H9 (cell line): ENCODE measurements around the gene HCN4. TPM values are rescaled to one million over a fixed set of nuclear protein-coding genes. Genes with fewer than 3 reads are reported as not detected.

ENCODE experiments used
- DNase-seq: peaks from one replicate; pipeline ENCODE4 v3.0.0-alpha.2; 2017
- H2AFZ ChIP-seq: one replicate; pipeline ENCODE4 v1.6.1; 2013; ENCODE audit warnings: mild to moderate bottlenecking, low read length, control low read depth, moderate library complexity
- H2AK5ac ChIP-seq: 2 replicates; pipeline ENCODE4 v1.6.1; 2013; ENCODE audit warnings: low read length, control low read depth, mixed read lengths; ENCODE audit not compliant: insufficient read length
- H2BK120ac ChIP-seq: one replicate; pipeline ENCODE4 v1.6.1; 2013; ENCODE audit warnings: low read depth, mild to moderate bottlenecking, low read length, control low read depth, inconsistent platforms; ENCODE audit not compliant: poor library complexity, severe bottlenecking
- H2BK12ac ChIP-seq: 2 replicates; pipeline ENCODE4 v1.6.1; 2013; ENCODE audit warnings: low read length, control low read depth, mixed read lengths, low read depth; ENCODE audit not compliant: insufficient read length
- H2BK15ac ChIP-seq: 2 replicates; pipeline ENCODE4 v1.6.1; 2013; ENCODE audit warnings: low read depth, low read length, control low read depth
- H2BK20ac ChIP-seq: one replicate; pipeline ENCODE4 v1.6.1; 2013; ENCODE audit warnings: low read depth, mild to moderate bottlenecking, low read length, control low read depth, inconsistent platforms; ENCODE audit not compliant: poor library complexity, severe bottlenecking
- H2BK5ac ChIP-seq: 2 replicates; pipeline ENCODE4 v1.6.1; 2013; ENCODE audit warnings: low read length, control low read depth, mixed read lengths; ENCODE audit not compliant: insufficient read length
- H3K14ac ChIP-seq: 2 replicates; pipeline ENCODE4 v1.6.1; 2013; ENCODE audit warnings: low read length, control low read depth; ENCODE audit not compliant: insufficient read depth
- H3K18ac ChIP-seq: 2 replicates; pipeline ENCODE4 v1.6.1; 2013; ENCODE audit warnings: low read depth, mild to moderate bottlenecking, mixed read lengths, low read length, control low read depth; ENCODE audit not compliant: insufficient read length
- H3K23ac ChIP-seq: 2 replicates; pipeline ENCODE4 v1.6.1; 2013; ENCODE audit warnings: low read length, control low read depth, mixed read lengths, low read depth; ENCODE audit not compliant: insufficient read length
- H3K23me2 ChIP-seq: 2 replicates; pipeline ENCODE4 v1.6.1; 2013; ENCODE audit warnings: low read depth, mild to moderate bottlenecking, mixed read lengths, low read length, control low read depth; ENCODE audit not compliant: insufficient read length, poor library complexity, severe bottlenecking
- H3K27ac ChIP-seq: 2 replicates; pipeline ENCODE4 v1.5.1; 2013; ENCODE audit warnings: low read length, control low read depth, mixed read lengths, low read depth; ENCODE audit not compliant: insufficient read length
- H3K27me3 ChIP-seq: 2 replicates; pipeline ENCODE4 v1.6.1; 2013; ENCODE audit warnings: low read length, control low read depth, inconsistent platforms; ENCODE audit not compliant: insufficient read depth
- H3K4ac ChIP-seq: 2 replicates; pipeline ENCODE4 v1.6.1; 2013; ENCODE audit warnings: low read depth, mild to moderate bottlenecking, control low read depth, inconsistent platforms, low read length, moderate library complexity
- H3K4me1 ChIP-seq: 2 replicates; pipeline ENCODE4 v1.6.1; 2013; ENCODE audit warnings: low read length, control low read depth, inconsistent platforms; ENCODE audit not compliant: insufficient read depth
- H3K4me2 ChIP-seq: 2 replicates; pipeline ENCODE4 v1.6.1; 2013; ENCODE audit warnings: low read length, control low read depth, mixed read lengths; ENCODE audit not compliant: insufficient read length, insufficient read depth
- H3K56ac ChIP-seq: 2 replicates; pipeline ENCODE4 v1.6.1; 2013; ENCODE audit warnings: low read depth, mild to moderate bottlenecking, mixed read lengths, low read length, control low read depth; ENCODE audit not compliant: insufficient read length
- H3K79me1 ChIP-seq: 2 replicates; pipeline ENCODE4 v1.6.1; 2013; ENCODE audit warnings: low read depth, mild to moderate bottlenecking, moderate library complexity, low read length, control low read depth, inconsistent platforms; ENCODE audit not compliant: insufficient read depth, poor library complexity, severe bottlenecking
- H3K79me2 ChIP-seq: 2 replicates; pipeline ENCODE4 v1.6.1; 2013; ENCODE audit warnings: low read length, control low read depth, inconsistent platforms; ENCODE audit not compliant: insufficient read depth
- H3K9ac ChIP-seq: 2 replicates; pipeline ENCODE4 v1.6.1; 2013; ENCODE audit warnings: low read length, control low read depth, mixed read lengths; ENCODE audit not compliant: insufficient read length; ENCODE audit errors: extremely low read depth
- H3K9me3 ChIP-seq: one replicate; pipeline ENCODE4 v1.6.1; 2013; ENCODE audit warnings: low read depth, low read length, inconsistent platforms; ENCODE audit not compliant: control insufficient read depth
- H3T11ph ChIP-seq: one replicate; pipeline ENCODE4 v1.6.1; 2013; ENCODE audit warnings: mild to moderate bottlenecking, low read length, control low read depth, inconsistent platforms
- H4K20me1 ChIP-seq: one replicate; pipeline ENCODE4 v1.6.1; 2013; ENCODE audit not compliant: control insufficient read depth, insufficient read length, insufficient read depth
- H4K5ac ChIP-seq: 2 replicates; pipeline ENCODE4 v1.6.1; 2013; ENCODE audit warnings: low read depth, mild to moderate bottlenecking, mixed read lengths, low read length, control low read depth; ENCODE audit not compliant: insufficient read length
- H4K8ac ChIP-seq: replicated peaks from 2 replicates; pipeline ENCODE4 v1.6.1; 2013; ENCODE audit warnings: low read length, control low read depth, mixed read lengths, low read depth; ENCODE audit not compliant: insufficient read length
- H4K91ac ChIP-seq: 2 replicates; pipeline ENCODE4 v1.6.1; 2013; ENCODE audit warnings: low read depth, mild to moderate bottlenecking, moderate library complexity, mixed read lengths, low read length, control low read depth; ENCODE audit not compliant: insufficient read length
- H3K27ac Mint-ChIP-seq, 3 experiments: 2 replicates in 2 of 3; 3 replicates in 1 of 3; pipeline ENCODE4 v1.8.0; 2020 to 2021; ENCODE audit warnings: mixed read lengths in 3 of 3, mild to moderate bottlenecking in 1 of 3, moderate library complexity in 1 of 3
- H3K27me3 Mint-ChIP-seq: 2 replicates; pipeline ENCODE4 v1.8.0; 2021; ENCODE audit warnings: low read depth, mild to moderate bottlenecking, moderate library complexity, mixed read lengths
- H3K36me3 Mint-ChIP-seq, 3 experiments: 2 replicates in 2 of 3; 3 replicates in 1 of 3; pipeline ENCODE4 v1.8.0; 2020 to 2021; ENCODE audit warnings: low read depth in 3 of 3, mixed read lengths in 3 of 3; ENCODE audit not compliant: insufficient read depth in 1 of 3
- H3K4me1 Mint-ChIP-seq, 2 experiments: 2 replicates each; pipeline ENCODE4 v1.8.0; 2020; ENCODE audit warnings: mixed read lengths in 2 of 2
- H3K4me3 Mint-ChIP-seq, 2 experiments: 2 replicates in 1 of 2; 3 replicates in 1 of 2; pipeline ENCODE4 v1.8.0; 2020 to 2021; ENCODE audit warnings: mild to moderate bottlenecking in 2 of 2, mixed read lengths in 2 of 2, moderate library complexity in 1 of 2
- H3K9me3 Mint-ChIP-seq, 2 experiments: 2 replicates in 1 of 2; 3 replicates in 1 of 2; pipeline ENCODE4 v1.8.0; 2020; ENCODE audit warnings: mild to moderate bottlenecking in 2 of 2, mixed read lengths in 2 of 2, moderate library complexity in 1 of 2
- CTCF ChIP-seq: fragments of 200-600 bp; sonication (generic); conservative IDR thresholded peaks from 3 replicates; pipeline ENCODE4 v1.8.0; 2021; ENCODE audit warnings: antibody characterized with exemption, mild to moderate bottlenecking
- WGBS: extraction: QIAGEN DNeasy Blood & Tissue Kit; methylation state at CpG from one replicate; pipeline ENCODE4 v1.1.7; 2013; ENCODE audit warnings: missing lambda C conversion rate, low lambda C conversion rate, mixed read lengths; ENCODE audit not compliant: insufficient read length; ENCODE audit errors: extremely low coverage; 5-methylcytosine and 5-hydroxymethylcytosine counted together
- total RNA-seq: library from RNA; stranded (reverse); gene quantifications from 2 replicates; pipeline ENCODE4 v1.2.1, GENCODE V29; 2021

The HCN4 gene
- total RNA-seq, 1 experiment from 2014 or later = 10.5 TPM

- Histone ChIP-seq H3K4me2 (no peak overlapping the region), H3K56ac (no peak overlapping the region)
- no CpG with 5 or more reads among the region's 3 CpGs for whole genome bisulfite sequencing
Observed at GRCh38 chr15:73270366-73271097, 98.2 kb downstream of the HCN4 start.

More at GRCh38 chr15:73270366-73271097, 98.2 kb downstream of the HCN4 start:
- no peak overlapping the region for H3K23ac ChIP-seq
- no peak overlapping the region for H3K27ac ChIP-seq
- no peak overlapping the region for H2BK5ac ChIP-seq
- H3K23me2 ChIP-seq = no peaks in the 10 kb centered on the region
- H3K27ac Mint-ChIP-seq = no peak overlapping the region
- H4K5ac ChIP-seq = no peak overlapping the region
- H3K14ac ChIP-seq = no peak overlapping the region
- H4K8ac ChIP-seq = no peak overlapping the region
- H2BK120ac ChIP-seq = no peak overlapping the region
- H3K36me3 Mint-ChIP-seq = peaks cover 8 to 35% (median 31%) of the 10 kb centered on the region in 3 experiments
- no peaks in the 10 kb centered on the region for H3K9me3 Mint-ChIP-seq
- H3T11ph ChIP-seq = no peak overlapping the region
- no peak overlapping the region for H4K91ac ChIP-seq
- H3K4me1 ChIP-seq = 0 out of 2 replicates have a peak, but pooled peaks cover 2% of the 10 kb centered on the region
- no peak overlapping the region for H3K4ac ChIP-seq
- no peak for TF ChIP-seq CTCF
- no peak overlapping the region for H3K9ac ChIP-seq
- H2AK5ac ChIP-seq = no peak overlapping the region
- no peak overlapping the region for H2BK20ac ChIP-seq
- no peak overlapping the region for H2BK15ac ChIP-seq
- no peaks in the 10 kb centered on the region for H3K27me3 ChIP-seq
- no peaks in the 10 kb centered on the region for H4K20me1 ChIP-seq
- no peak for DNase-seq
- no peak overlapping the region for H3K18ac ChIP-seq
- peaks cover 4 to 7% of the 10 kb centered on the region in 2 experiments for H3K4me1 Mint-ChIP-seq
- H3K9me3 ChIP-seq = no peaks in the 10 kb centered on the region
- no peaks in the 10 kb centered on the region for H3K27me3 Mint-ChIP-seq
- no peak overlapping the region for H2BK12ac ChIP-seq
- no peak overlapping the region for H2AFZ ChIP-seq
- no peak overlapping the region for H3K4me3 Mint-ChIP-seq
- H3K79me1 ChIP-seq = no peaks in the 10 kb centered on the region
- no peaks in the 10 kb centered on the region for H3K79me2 ChIP-seq

Other genes starting within 250 kb of the HCN4 start
- not detected in 2 replicates for gene REC114, start 74.2 kb upstream of the HCN4 start, total RNA-seq